GM12875 (cell line): Measurements from ENCODE around the gene RFFL.

Experiments
- H3K4me3 ChIP-seq: one replicate; pipeline ENCODE4 v1.5.1; 2011; ENCODE audit warnings: low read depth, low read length, control low read depth
- TF ChIP-seq, protein P1 (sequence below): IDR thresholded peaks from 2 replicates; pipeline ENCODE4 v1.5.1; 2011; ENCODE audit warnings: low read depth, mild to moderate bottlenecking, control low read depth, inconsistent platforms, low read length, moderate library complexity, borderline replicate concordance; ENCODE audit not compliant: insufficient read depth

Gene RFFL

DNA sequence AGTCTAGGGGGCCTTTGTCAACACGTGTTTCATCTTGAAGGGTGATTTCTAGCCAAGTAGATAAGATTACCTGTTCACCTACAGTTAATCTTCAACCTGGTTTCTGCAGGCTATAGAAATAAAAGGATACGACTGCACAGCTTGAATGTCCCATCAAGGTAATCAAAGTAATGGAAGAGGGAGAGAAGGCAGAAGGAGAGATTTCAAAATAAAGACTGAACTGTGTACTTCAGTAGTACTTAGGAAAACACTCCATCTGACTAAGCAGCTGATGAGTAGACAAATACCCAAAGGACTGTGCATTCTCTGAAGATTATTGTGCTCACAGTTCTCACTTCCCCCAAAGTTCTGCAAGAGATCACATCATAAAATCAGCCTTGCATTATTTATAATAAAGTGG, 5.8 kb upstream of the RFFL start:
- TF ChIP-seq, protein P1, sequence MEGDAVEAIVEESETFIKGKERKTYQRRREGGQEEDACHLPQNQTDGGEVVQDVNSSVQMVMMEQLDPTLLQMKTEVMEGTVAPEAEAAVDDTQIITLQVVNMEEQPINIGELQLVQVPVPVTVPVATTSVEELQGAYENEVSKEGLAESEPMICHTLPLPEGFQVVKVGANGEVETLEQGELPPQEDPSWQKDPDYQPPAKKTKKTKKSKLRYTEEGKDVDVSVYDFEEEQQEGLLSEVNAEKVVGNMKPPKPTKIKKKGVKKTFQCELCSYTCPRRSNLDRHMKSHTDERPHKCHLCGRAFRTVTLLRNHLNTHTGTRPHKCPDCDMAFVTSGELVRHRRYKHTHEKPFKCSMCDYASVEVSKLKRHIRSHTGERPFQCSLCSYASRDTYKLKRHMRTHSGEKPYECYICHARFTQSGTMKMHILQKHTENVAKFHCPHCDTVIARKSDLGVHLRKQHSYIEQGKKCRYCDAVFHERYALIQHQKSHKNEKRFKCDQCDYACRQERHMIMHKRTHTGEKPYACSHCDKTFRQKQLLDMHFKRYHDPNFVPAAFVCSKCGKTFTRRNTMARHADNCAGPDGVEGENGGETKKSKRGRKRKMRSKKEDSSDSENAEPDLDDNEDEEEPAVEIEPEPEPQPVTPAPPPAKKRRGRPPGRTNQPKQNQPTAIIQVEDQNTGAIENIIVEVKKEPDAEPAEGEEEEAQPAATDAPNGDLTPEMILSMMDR = no peak
- H3K4me3 ChIP-seq = no peak overlapping the region

DNA sequence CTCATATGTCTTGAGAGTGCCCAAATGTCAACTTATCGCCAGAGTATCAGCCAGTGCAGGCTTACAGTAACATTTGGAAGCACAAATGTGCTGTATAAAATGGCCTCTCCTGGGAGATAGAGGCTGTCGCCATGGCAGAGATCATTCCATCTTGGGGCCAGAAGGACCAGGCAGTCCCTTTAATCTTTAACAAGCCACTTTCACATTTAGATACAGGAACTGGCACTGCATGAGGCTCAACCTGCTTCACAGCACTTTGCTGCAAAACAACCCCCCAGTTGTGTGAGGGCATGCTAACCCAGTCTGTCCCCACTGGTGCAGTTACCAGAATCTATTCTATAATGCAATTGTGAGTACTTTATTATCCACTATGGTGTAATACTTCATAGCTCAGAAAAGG, 4.7 kb upstream of the RFFL start:
- no peak overlapping the region for H3K4me3 ChIP-seq
- TF ChIP-seq, protein P1 = no peak

DNA sequence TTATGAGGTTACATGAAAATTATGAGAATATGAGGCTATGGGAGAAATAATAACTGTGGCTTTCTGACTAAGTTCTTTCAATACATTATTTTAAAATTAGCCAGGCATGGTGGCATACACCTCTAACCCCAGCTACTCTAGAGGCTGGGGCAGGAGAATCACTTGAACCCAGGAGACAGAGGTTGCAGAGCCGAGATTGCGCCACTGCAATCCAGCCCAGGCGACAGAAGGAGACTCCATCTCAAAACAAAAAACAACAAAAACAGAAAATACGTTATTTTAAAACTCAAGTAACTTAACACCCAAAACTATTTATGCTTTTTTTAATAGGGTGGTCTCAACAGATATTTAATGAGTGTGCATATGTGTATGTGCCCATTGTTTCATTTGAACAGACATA, 2.4 kb upstream of the RFFL start:
- TF ChIP-seq, protein P1 = no peak
- H3K4me3 ChIP-seq = no peak overlapping the region

DNA sequence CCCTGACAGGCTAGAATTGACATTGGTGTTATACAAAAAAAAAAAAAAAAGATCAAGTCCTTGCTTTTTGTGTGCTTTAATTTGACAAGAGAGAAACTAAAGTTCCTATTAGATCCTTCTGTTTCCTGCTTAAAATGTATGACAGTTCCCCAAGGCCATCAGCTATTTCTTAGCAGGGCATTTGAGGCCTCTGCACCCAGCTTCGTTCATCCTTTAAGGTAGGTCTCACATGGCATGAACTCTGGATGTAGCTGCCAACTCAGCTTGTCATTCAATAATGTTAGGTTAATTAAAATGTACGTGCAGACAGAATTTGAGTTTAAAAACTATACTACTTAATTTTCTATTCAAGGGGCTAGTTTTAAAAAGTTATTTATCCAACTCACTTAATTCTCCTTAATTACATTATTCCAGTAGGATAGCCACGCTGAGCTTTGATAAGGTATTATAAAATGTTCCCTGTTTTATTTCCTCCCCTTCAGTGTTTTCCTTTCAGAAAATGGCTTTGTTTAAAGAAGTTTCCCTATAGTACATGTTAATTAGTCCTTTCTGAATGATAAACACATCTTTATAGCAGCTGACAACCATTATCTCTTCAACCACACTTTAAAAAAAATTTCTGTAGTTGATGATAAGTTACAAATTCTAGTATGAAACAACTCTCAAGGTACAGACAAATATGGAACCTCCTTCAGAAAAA, 1.2 kb upstream of the RFFL start:
- no peak overlapping the region for H3K4me3 ChIP-seq
- TF ChIP-seq, protein P1 = no peak

DNA sequence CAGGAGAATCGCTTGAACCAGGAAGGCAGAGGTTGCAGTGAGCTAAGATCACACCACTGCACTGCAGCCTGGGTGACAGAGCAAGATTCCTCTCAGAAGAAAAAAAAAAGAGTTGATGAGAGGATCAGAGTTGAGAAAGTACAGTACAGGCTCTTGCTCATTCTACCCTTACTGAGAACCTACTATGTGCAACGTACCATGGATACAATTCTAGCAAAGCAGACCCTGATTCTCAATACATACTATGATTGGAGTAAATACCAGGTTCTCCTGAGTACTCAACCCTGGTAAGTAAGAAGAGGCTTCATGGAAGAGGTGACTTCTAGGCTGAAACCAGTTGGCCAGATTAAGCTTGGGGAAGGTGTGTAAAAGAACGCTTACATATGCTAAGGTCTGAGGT, 1.2 kb downstream of the RFFL start:
- H3K4me3 ChIP-seq = no peak overlapping the region
- TF ChIP-seq, protein P1 = no peak

DNA sequence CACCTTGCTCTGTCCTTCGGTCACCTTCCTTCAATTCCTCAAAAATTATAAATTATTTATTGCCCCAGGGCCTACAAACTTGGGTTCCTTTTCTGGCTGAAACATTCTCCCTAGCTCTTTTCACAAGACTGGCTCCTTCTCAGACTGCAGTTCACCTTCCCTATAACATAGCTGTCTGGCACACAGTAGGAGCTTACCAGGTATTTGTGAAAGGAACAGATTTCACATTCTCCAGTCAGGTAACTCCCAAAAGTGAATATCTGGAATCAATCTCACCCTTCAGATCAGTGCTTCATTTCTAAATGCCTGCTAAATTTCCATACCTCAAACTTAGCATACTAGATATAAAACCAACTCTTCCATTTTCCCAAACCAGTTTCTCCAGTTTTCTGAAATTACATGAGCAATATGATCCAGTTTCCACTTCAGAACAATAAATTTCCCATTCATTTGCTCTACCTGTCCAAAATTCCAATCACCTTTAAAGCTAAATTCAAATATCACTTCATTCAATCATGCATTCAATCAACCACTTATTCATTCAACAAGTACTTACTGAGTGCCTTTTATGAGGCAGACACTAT, 6.1 kb downstream of the RFFL start:
- H3K4me3 ChIP-seq = no peak overlapping the region
- TF ChIP-seq, protein P1 = no peak

DNA sequence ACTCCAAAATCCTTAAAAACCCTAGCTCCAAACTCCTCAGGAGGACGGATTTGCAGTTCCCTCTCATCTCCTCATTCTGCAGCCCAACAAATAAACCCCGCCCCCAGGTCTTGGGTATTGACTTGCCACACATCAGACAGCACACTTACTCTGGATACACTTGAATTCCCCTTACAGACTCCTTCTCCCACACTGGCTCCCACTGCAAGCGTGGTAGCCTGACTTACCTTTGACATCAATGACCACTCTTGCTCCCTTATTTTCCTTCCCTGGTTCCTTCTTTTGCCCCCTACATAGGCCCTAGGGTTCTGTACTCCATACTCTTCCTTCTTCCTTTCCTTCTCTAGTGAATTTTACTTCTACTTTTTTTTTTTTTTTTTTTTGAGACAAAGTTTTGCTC, 7.5 kb downstream of the RFFL start:
- TF ChIP-seq, protein P1 = no peak
- no peak overlapping the region for H3K4me3 ChIP-seq
